ENCODE results near the gene GORAB.

Gene GORAB

DNA sequence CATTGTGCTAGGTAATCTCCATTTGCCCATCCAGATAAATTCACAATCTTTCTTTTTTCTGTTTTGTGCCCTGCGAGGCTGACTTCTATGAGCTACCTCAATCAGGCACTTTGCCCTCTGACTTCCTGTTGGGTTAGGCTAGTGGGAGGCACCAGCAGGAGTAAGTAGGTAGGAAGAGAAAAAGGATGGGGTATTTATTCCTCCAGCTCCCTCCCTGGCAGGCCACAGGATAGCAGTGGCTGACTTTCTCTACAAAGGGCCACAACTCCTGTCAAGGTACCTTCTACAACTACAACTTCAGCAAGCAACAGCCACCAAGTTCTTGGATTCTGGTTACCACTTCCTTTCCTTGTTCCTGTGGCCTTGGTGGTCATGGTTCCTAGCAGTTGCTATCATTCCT, 18.8 kb upstream of the GORAB start:
- Histone ChIP-seq H3K4me1 (ENCODE audit: control insufficient read depth, insufficient read depth, low read length) (no peaks in the 10 kb centered on the region), H3K27ac (ENCODE audit: insufficient read depth, low read depth, low read length, poor library complexity, severe bottlenecking) (no peak overlapping the region), H3K36me3 (ENCODE audit: control insufficient read depth, insufficient read depth, low read length) (no peaks in the 10 kb centered on the region), H3K27me3 (ENCODE audit: control insufficient read depth, insufficient read depth, low read length, poor library complexity, severe bottlenecking) (no peaks in the 10 kb centered on the region), H3K9me3 (ENCODE audit: control insufficient read depth, low read length) (no peaks in the 10 kb centered on the region), H3K4me3 (ENCODE audit: insufficient read depth, low read depth, low read length) (no peak overlapping the region)
- 78 to 100% methylated on average over 1 of the region's 1 CpG for WGBS, 2 experiments

DNA sequence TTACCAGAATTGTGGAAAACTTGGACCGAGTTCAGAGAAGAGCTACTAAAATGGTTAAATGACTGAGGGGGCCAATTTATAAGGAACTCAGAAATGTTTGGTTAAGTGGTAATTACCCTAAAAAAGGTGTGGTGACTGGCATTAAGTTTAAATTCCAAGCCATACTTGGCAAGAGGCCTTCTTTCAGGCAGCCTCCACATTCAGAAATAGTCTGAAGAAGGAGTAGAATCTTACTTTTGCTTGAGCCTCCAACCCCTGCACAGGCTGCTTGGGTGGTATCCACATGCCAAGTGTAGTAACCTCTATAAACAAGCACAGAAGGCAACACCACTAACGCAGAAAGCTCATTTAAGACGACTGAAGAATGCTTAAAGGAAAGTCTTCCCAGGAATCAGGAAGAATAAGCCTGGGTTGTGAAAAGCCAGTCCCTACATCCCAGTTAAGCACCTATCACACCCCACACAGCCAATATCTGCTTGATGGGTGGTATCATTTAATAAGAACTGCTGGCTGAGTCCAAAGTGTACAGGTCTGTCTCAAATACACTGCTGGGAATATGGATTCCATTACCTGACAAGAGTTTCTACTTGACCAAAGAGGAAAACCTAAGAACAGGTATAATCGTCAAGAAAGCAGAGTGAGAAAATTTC, 13.7 kb upstream of the GORAB start:
- WGBS, 2 experiments = 86 to 94% methylated on average over 3 to 4 of the region's 4 CpGs
- Histone ChIP-seq H3K4me1 (ENCODE audit: control insufficient read depth, insufficient read depth, low read length) (no peaks in the 10 kb centered on the region), H3K27ac (ENCODE audit: insufficient read depth, low read depth, low read length, poor library complexity, severe bottlenecking) (no peak overlapping the region), H3K27me3 (ENCODE audit: control insufficient read depth, insufficient read depth, low read length, poor library complexity, severe bottlenecking) (no peaks in the 10 kb centered on the region), H3K4me3 (ENCODE audit: insufficient read depth, low read depth, low read length) (no peak overlapping the region), H3K36me3 (ENCODE audit: control insufficient read depth, insufficient read depth, low read length) (no peaks in the 10 kb centered on the region), H3K9me3 (ENCODE audit: control insufficient read depth, low read length) (no peaks in the 10 kb centered on the region)

DNA sequence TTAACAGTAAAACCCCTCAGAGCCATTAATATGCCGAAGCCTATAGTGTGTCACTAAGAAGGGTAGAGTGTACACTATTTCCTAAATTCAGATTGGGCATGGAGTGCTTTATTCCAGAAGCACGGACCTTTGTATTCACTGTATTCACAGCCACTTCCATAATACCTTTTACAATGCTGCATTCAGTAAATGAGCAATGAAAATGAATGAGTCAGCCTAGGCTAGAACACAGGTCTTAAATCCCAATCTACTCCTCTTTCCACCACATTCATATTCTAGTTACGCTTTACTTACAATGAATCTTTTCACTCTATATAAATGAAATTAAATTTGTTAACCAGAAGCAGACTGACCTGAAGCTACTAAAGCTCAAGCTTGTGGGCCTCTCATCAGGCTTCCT, 13.0 kb upstream of the GORAB start:
- H3K4me1 ChIP-seq (ENCODE audit: control insufficient read depth, insufficient read depth, low read length) = no peaks in the 10 kb centered on the region
- H3K9me3 ChIP-seq (ENCODE audit: control insufficient read depth, low read length) = no peaks in the 10 kb centered on the region
- H3K36me3 ChIP-seq (ENCODE audit: control insufficient read depth, insufficient read depth, low read length) = no peaks in the 10 kb centered on the region
- no peak overlapping the region for H3K4me3 ChIP-seq (ENCODE audit: insufficient read depth, low read depth, low read length)
- H3K27ac ChIP-seq (ENCODE audit: insufficient read depth, low read depth, low read length, poor library complexity, severe bottlenecking) = no peak overlapping the region
- no peaks in the 10 kb centered on the region for H3K27me3 ChIP-seq (ENCODE audit: control insufficient read depth, insufficient read depth, low read length, poor library complexity, severe bottlenecking)
- WGBS, 2 experiments = 94 to 95% methylated on average over 2 to 3 of the region's 3 CpGs

DNA sequence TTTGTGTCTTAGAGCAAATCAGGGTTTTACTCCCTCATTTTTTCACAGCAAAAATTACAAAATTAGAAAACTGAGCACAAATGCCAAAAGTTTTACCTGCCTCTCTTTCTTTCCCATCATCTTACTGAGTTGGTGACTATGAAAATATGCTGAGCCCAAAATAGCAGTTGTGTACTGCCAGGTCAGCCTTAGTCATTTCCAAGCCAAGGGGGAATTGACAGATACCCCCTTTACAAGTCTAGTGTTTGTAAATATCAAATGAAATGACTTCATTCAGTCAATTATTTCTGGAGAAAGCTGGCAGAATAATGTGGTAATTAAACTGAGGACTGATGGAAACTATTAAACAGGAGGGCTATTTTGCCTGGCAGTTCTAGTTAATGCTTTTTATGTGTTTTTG, 11.4 kb upstream of the GORAB start:
- Histone ChIP-seq H3K27ac (ENCODE audit: insufficient read depth, low read depth, low read length, poor library complexity, severe bottlenecking) (no peak overlapping the region), H3K36me3 (ENCODE audit: control insufficient read depth, insufficient read depth, low read length) (no peaks in the 10 kb centered on the region), H3K4me3 (ENCODE audit: insufficient read depth, low read depth, low read length) (no peak overlapping the region)

DNA sequence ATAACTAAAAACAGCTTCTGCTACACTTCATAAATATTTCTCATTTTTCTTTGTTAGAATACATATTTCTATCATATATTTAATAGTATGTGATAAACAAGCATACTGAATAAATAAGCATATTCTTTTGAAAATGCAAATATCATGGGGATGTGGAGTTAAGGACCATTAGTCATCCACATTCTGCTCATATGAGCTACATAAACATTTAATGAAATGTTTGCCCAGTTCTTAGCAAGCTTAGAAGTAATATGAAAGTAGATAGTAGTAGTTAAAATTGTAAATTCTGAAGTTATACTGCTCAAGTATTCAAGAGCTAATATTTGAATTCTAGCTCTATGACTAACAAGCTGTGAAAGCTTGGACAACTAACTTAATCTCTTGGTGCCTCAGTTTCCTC, 10.1 kb upstream of the GORAB start:
- Histone ChIP-seq H3K27ac (ENCODE audit: insufficient read depth, low read depth, low read length, poor library complexity, severe bottlenecking) (no peak overlapping the region), H3K27me3 (ENCODE audit: control insufficient read depth, insufficient read depth, low read length, poor library complexity, severe bottlenecking) (no peaks in the 10 kb centered on the region), H3K4me3 (ENCODE audit: insufficient read depth, low read depth, low read length) (no peak overlapping the region), H3K4me1 (ENCODE audit: control insufficient read depth, insufficient read depth, low read length) (no peaks in the 10 kb centered on the region), H3K9me3 (ENCODE audit: control insufficient read depth, low read length) (no peaks in the 10 kb centered on the region), H3K36me3 (ENCODE audit: control insufficient read depth, insufficient read depth, low read length) (no peaks in the 10 kb centered on the region)

More for the DNA sequence above, 11.4 kb upstream of the GORAB start:
- Histone ChIP-seq H3K27me3 (ENCODE audit: control insufficient read depth, insufficient read depth, low read length, poor library complexity, severe bottlenecking) (no peaks in the 10 kb centered on the region), H3K4me1 (ENCODE audit: control insufficient read depth, insufficient read depth, low read length) (no peaks in the 10 kb centered on the region), H3K9me3 (ENCODE audit: control insufficient read depth, low read length) (no peaks in the 10 kb centered on the region)

DNA sequence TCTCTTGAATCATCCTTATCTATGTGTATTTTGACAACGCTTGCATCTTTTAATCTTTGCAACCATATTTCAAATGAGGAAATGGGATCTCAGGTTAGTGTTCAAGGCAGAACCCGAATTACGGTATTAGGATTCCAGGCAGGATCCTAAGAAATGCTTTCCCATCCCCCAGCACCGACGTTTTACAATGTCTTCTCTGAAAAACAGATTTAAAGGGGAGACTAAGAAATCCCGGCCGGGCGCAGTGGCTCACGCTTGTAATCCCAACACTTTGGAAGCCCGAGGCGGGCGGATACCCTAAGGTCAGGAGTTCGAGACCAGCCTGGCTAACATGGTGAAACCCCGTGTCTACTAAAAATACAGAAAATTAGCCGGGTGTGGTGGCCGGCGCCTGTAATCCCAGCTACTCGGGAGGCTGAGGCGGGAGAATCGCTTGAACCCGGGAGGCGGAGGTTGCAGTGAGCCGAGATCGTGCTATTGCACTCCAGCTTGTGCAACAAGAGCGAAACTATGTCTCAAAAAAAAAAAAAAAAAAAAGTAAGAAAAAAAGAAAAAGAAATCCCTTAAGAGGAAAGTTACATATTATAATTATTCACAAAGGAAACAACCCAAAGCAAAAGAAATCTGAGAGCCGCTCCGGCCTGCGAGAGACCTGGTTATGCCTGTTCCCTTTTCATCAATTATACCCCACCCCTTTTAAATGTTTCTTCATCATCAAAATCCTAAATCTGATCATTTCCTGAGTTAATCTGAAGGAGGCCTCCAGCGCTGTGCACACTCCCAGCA, 801 bp upstream of the GORAB start:
- no peaks in the 10 kb centered on the region for H3K36me3 ChIP-seq (ENCODE audit: control insufficient read depth, insufficient read depth, low read length)
- H3K27me3 ChIP-seq (ENCODE audit: control insufficient read depth, insufficient read depth, low read length, poor library complexity, severe bottlenecking) = no peaks in the 10 kb centered on the region
- no peaks in the 10 kb centered on the region for H3K9me3 ChIP-seq (ENCODE audit: control insufficient read depth, low read length)
- H3K4me3 ChIP-seq (ENCODE audit: insufficient read depth, low read depth, low read length) = peak overlapping the region; percentile 77
- 73 to 77% methylated on average over 27 to 28 of the region's 29 CpGs for WGBS, 2 experiments
- peaks cover 5% of the 10 kb centered on the region for H3K4me1 ChIP-seq (ENCODE audit: control insufficient read depth, insufficient read depth, low read length)
- H3K27ac ChIP-seq (ENCODE audit: insufficient read depth, low read depth, low read length, poor library complexity, severe bottlenecking) = peak overlapping the region; percentile 85

DNA sequence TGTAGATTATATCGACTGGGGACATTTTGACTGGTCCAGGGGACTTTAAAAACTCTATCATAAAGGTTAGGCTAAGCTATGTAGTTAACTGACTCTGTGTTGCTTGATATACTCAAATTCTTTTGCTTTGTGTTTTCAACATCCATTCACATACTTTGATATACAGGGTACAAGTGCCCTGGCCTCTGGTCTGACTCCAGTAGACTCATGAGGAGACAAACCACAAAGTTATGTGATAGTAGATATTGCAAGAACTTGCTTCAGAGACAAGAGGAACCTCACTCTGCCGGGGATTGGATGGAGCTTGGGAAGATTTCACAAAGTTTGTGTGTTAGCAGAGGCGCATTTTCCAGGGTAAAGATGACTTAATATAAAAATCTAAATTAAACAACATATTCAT, 1.3 kb downstream of the GORAB start:
- H3K4me1 ChIP-seq (ENCODE audit: control insufficient read depth, insufficient read depth, low read length) = peaks cover 5% of the 10 kb centered on the region
- H3K9me3 ChIP-seq (ENCODE audit: control insufficient read depth, low read length) = no peaks in the 10 kb centered on the region
- H3K36me3 ChIP-seq (ENCODE audit: control insufficient read depth, insufficient read depth, low read length) = no peaks in the 10 kb centered on the region
- peak overlapping the region; percentile 77 for H3K4me3 ChIP-seq (ENCODE audit: insufficient read depth, low read depth, low read length)
- H3K27ac ChIP-seq (ENCODE audit: insufficient read depth, low read depth, low read length, poor library complexity, severe bottlenecking) = no peak overlapping the region
- no peaks in the 10 kb centered on the region for H3K27me3 ChIP-seq (ENCODE audit: control insufficient read depth, insufficient read depth, low read length, poor library complexity, severe bottlenecking)
- WGBS, 2 experiments = 94 to 95% methylated on average over 2 of the region's 3 CpGs

DNA sequence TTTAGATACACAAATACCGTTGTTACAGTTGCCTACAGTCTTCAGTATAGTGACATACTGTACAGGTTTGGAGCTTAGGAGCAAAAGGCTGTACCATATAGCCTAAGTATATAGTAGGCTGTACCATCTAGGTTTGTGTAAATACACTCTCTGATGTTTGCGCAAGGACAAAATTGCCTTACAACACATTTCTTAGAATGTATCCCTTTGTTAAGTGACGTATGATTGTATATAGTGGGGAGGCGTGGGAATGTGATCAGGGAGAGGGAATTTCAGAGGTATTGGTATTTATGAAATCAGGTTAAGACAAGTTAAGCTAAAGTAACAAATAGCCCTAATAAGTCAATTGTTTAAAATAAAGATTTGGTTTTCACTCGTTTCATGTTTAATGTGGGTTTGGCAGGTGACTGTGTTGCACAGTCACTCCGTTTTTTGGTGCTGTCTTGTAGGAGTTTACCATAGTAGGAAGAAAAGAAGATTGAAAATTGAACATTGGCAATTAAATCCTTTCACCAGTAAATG, 2.7 kb downstream of the GORAB start:
- Histone ChIP-seq H3K36me3 (ENCODE audit: control insufficient read depth, insufficient read depth, low read length) (no peaks in the 10 kb centered on the region), H3K27ac (ENCODE audit: insufficient read depth, low read depth, low read length, poor library complexity, severe bottlenecking) (no peak overlapping the region), H3K4me1 (ENCODE audit: control insufficient read depth, insufficient read depth, low read length) (peaks cover 5% of the 10 kb centered on the region), H3K9me3 (ENCODE audit: control insufficient read depth, low read length) (no peaks in the 10 kb centered on the region), H3K27me3 (ENCODE audit: control insufficient read depth, insufficient read depth, low read length, poor library complexity, severe bottlenecking) (no peaks in the 10 kb centered on the region), H3K4me3 (ENCODE audit: insufficient read depth, low read depth, low read length) (no peak overlapping the region)
- 90% methylated on average over 4 to 6 of the region's 6 CpGs for WGBS, 2 experiments

DNA sequence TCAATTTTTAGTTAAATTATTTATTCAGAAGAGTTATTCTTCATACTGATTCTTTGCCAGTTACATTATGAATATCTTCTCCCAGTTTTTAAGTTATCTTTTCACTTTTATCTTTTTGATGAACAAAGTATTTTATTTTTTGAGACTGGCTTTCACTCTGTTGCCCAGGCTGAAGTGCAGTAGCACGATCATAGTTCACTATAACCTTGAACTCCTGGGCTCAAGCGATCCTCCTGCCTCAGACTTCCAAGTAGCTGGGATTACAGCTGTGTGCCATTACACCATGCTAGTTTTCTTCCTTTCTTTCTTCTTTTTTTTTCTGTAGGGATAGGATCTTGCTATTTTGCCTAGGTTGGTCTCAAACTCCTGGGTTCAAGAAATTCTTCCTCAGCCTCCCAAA, 3.5 kb downstream of the GORAB start:
- Histone ChIP-seq H3K36me3 (ENCODE audit: control insufficient read depth, insufficient read depth, low read length) (peaks cover under 1% of the 10 kb centered on the region), H3K9me3 (ENCODE audit: control insufficient read depth, low read length) (no peaks in the 10 kb centered on the region), H3K27me3 (ENCODE audit: control insufficient read depth, insufficient read depth, low read length, poor library complexity, severe bottlenecking) (no peaks in the 10 kb centered on the region), H3K4me3 (ENCODE audit: insufficient read depth, low read depth, low read length) (no peak overlapping the region), H3K4me1 (ENCODE audit: control insufficient read depth, insufficient read depth, low read length) (peaks cover 5% of the 10 kb centered on the region), H3K27ac (ENCODE audit: insufficient read depth, low read depth, low read length, poor library complexity, severe bottlenecking) (no peak overlapping the region)
- 89 to 97% methylated on average over 2 of the region's 2 CpGs for WGBS, 2 experiments

DNA sequence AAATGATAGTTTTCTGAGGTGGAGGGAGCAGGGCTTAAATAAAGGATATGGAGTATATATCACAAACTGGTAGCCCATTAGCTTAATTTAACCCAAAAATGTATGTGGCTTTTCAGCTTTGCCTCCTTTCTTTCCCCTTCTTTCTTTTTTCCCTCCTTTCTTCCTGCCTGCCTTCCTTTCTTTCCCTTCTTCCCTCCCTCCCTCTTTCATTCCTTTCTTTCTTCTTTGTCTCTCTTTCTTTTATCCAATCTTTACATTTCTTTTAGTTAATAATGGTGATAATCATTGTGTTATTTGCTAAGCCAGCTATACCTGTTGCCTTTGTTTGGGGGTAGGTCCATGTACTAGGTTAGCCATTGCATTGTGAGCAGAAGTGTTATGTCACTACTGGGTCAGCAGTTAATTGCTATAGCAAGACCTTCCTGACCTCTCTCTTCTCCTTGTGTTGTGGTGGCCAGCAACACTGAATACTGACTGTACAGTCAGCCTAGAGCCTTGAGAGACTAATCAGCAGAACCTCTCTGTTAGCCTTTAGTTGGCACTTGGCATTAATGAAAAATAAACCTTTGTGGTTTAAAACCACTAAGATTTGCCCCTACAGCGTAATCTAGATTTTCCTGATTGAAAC, 5.1 kb downstream of the GORAB start:
- H3K4me3 ChIP-seq (ENCODE audit: insufficient read depth, low read depth, low read length) = no peak overlapping the region
- no peak overlapping the region for H3K27ac ChIP-seq (ENCODE audit: insufficient read depth, low read depth, low read length, poor library complexity, severe bottlenecking)
- H3K9me3 ChIP-seq (ENCODE audit: control insufficient read depth, low read length) = no peaks in the 10 kb centered on the region
- H3K4me1 ChIP-seq (ENCODE audit: control insufficient read depth, insufficient read depth, low read length) = peaks cover 5% of the 10 kb centered on the region
- no peaks in the 10 kb centered on the region for H3K27me3 ChIP-seq (ENCODE audit: control insufficient read depth, insufficient read depth, low read length, poor library complexity, severe bottlenecking)
- WGBS, 2 experiments = 100% methylated on average over 1 of the region's 1 CpG
- peaks cover 4% of the 10 kb centered on the region for H3K36me3 ChIP-seq (ENCODE audit: control insufficient read depth, insufficient read depth, low read length)

All from ectodermal cell (in vitro differentiated cells).